SU-DHL-6 (cell line): Measurements from ENCODE around the gene KLHDC7B.
"Not testable (repeated sequence)": the region's sequence is repeated elsewhere in the genome, so short reads cannot be mapped to it uniquely, and the experiment has no call there.

Experiments
- H2AFZ ChIP-seq: fragments of 200-600 bp; sonication (generic); 2 replicates; pipeline ENCODE4 v1.6.1; 2014; ENCODE audit warnings: low read depth, mild to moderate bottlenecking, moderate library complexity, mixed read lengths, antibody characterized with exemption, low read length; ENCODE audit not compliant: severe bottlenecking
- H3F3A ChIP-seq: fragments of 200-600 bp; shearing (Covaris generic); 2 replicates; pipeline ENCODE4 v1.6.0; 2016; ENCODE audit warnings: antibody characterized with exemption, mild to moderate bottlenecking; ENCODE audit not compliant: insufficient read depth
- H3K27ac ChIP-seq: fragments of 200-600 bp; sonication (generic); 2 replicates; pipeline ENCODE4 v1.5.1; 2016; ENCODE audit warnings: low read depth, mild to moderate bottlenecking, low read length, moderate library complexity, mixed read lengths
- H3K27me3 ChIP-seq: fragments of 200-600 bp; sonication (generic), shearing (Covaris generic); 2 replicates; pipeline ENCODE4 v1.6.0; 2014; ENCODE audit warnings: mild to moderate bottlenecking, low read length
- H3K36me3 ChIP-seq: fragments of 200-600 bp; sonication (generic); 2 replicates; pipeline ENCODE4 v1.6.1; 2014; ENCODE audit warnings: mild to moderate bottlenecking, low read length, mixed read lengths
- H3K4me2 ChIP-seq: fragments of 300-600, 200-600 bp; shearing (Covaris generic), sonication (generic); 2 replicates; pipeline ENCODE4 v1.6.0; 2014; ENCODE audit warnings: low read length, low read depth, mild to moderate bottlenecking; ENCODE audit not compliant: poor library complexity, severe bottlenecking
- H3K4me3 ChIP-seq: fragments of 200-600 bp; sonication (generic); 2 replicates; pipeline ENCODE4 v1.5.1; 2014; ENCODE audit warnings: antibody characterized with exemption, low read length, mild to moderate bottlenecking, mixed read lengths; ENCODE audit not compliant: insufficient read depth, poor library complexity, severe bottlenecking
- H3K79me2 ChIP-seq: fragments of 200-600 bp; sonication (generic); 2 replicates; pipeline ENCODE4 v1.6.1; 2014; ENCODE audit warnings: mild to moderate bottlenecking, low read length, moderate library complexity; ENCODE audit not compliant: insufficient read depth
- H3K9ac ChIP-seq: fragments of 200-600 bp; sonication (generic); 2 replicates; pipeline ENCODE4 v1.7.0; 2014; ENCODE audit warnings: mild to moderate bottlenecking, low read length
- H3K9me2 ChIP-seq: fragments of 200-600 bp; sonication (generic); replicated peaks from 2 replicates; pipeline ENCODE4 v1.6.1; 2014; ENCODE audit warnings: low read length; ENCODE audit not compliant: insufficient read depth
- H3K9me3 ChIP-seq: fragments of 200-600 bp; sonication (generic); 2 replicates; pipeline ENCODE4 v1.6.1; 2014; ENCODE audit warnings: low read length, mixed read lengths; ENCODE audit not compliant: insufficient read depth
- H4K20me1 ChIP-seq: fragments of 200-600 bp; sonication (generic); 2 replicates; pipeline ENCODE4 v1.6.1; 2014; ENCODE audit warnings: low read depth, mild to moderate bottlenecking, antibody characterized with exemption, low read length, moderate library complexity, mixed read lengths
- EZH2phosphoT487 ChIP-seq: fragments of 200-600 bp; sonication (generic), shearing (Covaris generic); conservative IDR thresholded peaks from 2 replicates; pipeline ENCODE4 v1.6.1; 2018; ENCODE audit warnings: mild to moderate bottlenecking, antibody characterized with exemption, low read length, moderate library complexity, mixed read lengths
- TF ChIP-seq, protein P1 (sequence below): fragments of 200-600 bp; sonication (generic); IDR thresholded peaks from one replicate; pipeline ENCODE4 v1.5.1; 2017; ENCODE audit warnings: antibody characterized with exemption, mild to moderate bottlenecking, low read length, moderate library complexity; ENCODE audit not compliant: insufficient read depth, poor library complexity, severe bottlenecking

The KLHDC7B gene

DNA sequence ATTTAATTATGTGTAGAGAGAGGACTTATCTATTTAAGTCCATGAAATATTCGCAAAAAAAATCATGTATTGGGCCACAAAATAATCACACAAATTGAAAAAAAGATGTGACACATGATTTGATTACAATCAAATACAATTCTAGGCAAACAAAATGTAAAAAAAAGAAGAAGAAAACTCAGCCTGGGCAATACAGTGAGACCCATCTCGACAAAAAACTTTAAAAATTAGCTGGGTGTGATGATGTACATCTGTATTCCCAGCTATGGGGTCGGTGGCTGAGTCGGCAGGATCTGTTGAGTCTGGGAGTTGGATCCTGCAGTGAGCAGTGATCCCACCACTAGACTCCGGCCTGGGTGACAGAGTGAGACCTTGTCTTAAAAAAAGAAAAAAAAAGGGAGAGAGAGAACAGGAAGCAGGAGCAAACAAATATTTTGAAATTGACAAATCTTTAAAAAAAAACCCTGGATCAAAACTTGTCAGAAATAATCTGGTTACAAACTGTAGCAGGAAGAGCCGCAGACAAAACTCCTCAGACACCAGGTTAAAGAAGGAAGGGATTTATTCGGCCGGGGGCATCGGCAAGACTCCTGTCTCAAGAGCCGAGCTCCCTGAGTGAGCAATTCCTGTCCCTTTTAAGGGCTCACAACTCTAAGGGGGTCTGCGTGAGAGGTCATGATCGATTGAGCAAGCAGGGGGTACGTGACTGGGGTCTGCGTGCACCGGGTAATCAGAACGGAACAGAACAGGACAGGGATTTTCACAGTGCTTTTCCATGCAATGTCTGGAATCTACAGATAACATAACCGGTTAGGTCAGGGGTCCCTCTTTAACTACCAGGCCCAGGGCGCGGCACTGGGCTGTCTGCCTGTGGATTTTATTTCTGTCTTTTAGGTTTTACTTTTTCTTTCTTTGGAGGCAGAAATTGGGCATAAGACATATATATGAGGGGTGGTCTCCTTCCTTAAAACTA, 12.6 kb upstream of the KLHDC7B start:
- Histone ChIP-seq H4K20me1 (no peaks in the 10 kb centered on the region), H3K4me2 (no peak overlapping the region), H3K36me3 (no peaks in the 10 kb centered on the region), H3K9me3 (no peaks in the 10 kb centered on the region), H3F3A (peaks cover 18% of the 10 kb centered on the region), H2AFZ (no peak overlapping the region), H3K9ac (no peak overlapping the region), H3K27me3 (no peaks in the 10 kb centered on the region), H3K4me3 (no peak overlapping the region), H3K9me2 (no peaks in the 10 kb centered on the region), H3K79me2 (no peaks in the 10 kb centered on the region), H3K27ac (no peak overlapping the region)
- no peak for TF ChIP-seq EZH2phosphoT487
- TF ChIP-seq, protein P1, sequence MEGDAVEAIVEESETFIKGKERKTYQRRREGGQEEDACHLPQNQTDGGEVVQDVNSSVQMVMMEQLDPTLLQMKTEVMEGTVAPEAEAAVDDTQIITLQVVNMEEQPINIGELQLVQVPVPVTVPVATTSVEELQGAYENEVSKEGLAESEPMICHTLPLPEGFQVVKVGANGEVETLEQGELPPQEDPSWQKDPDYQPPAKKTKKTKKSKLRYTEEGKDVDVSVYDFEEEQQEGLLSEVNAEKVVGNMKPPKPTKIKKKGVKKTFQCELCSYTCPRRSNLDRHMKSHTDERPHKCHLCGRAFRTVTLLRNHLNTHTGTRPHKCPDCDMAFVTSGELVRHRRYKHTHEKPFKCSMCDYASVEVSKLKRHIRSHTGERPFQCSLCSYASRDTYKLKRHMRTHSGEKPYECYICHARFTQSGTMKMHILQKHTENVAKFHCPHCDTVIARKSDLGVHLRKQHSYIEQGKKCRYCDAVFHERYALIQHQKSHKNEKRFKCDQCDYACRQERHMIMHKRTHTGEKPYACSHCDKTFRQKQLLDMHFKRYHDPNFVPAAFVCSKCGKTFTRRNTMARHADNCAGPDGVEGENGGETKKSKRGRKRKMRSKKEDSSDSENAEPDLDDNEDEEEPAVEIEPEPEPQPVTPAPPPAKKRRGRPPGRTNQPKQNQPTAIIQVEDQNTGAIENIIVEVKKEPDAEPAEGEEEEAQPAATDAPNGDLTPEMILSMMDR, result no peak

DNA sequence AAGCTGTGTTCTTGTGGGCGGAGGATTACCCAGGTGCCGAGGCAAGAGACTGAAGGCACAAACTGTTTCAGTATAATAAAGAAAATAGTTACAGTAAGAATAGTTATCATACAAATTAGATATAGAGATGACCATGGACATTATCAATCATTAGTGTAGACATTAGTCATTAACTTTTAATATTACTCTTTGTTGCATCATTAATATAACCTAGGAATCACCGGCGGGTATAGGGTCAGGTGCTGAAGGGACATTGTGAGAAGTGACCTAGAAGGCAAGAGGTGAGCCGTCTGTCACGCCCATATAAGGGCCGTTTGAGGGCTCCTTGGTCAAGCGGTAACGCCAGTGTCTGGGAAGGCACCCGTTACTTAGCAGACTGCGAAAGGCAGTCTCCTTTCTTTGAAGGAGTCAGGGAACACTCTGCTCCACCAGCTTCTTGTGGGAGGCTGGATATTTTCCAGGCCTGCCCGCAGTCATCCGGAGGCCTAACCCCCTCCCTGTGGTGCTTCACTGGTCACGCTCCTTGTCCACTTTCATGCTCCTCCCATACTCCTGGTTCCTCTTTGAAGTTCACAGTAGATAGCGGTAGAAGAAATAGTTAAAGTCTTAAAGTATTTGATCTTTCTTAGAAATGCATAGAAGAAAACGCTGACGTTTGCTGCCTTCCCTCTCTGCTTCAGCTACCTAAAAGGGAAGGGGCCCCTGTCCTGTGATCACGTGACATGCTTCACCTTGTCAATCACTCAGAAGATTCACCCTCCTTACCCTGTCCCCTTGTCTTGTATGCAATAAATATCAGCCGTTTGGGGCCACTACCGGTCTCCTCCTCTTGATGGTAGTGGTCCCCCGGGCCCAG, 11.6 kb upstream of the KLHDC7B start:
- H4K20me1 ChIP-seq, H3K36me3 ChIP-seq, H3K79me2 ChIP-seq, H3K27me3 ChIP-seq, H3K9me3 ChIP-seq, H3K9me2 ChIP-seq, H3K4me3 ChIP-seq: not testable (repeated sequence)
- H3F3A ChIP-seq, result peaks cover 14% of the 10 kb centered on the region
- H3K9ac ChIP-seq, result peak overlapping the region; percentile 24; the same call in 1 of the 2 replicates
- H3K4me2 ChIP-seq, result peak overlapping the region; percentile 44
- H2AFZ ChIP-seq, result peak overlapping the region; percentile 64
- peak overlapping the region; percentile 68 for H3K27ac ChIP-seq

DNA sequence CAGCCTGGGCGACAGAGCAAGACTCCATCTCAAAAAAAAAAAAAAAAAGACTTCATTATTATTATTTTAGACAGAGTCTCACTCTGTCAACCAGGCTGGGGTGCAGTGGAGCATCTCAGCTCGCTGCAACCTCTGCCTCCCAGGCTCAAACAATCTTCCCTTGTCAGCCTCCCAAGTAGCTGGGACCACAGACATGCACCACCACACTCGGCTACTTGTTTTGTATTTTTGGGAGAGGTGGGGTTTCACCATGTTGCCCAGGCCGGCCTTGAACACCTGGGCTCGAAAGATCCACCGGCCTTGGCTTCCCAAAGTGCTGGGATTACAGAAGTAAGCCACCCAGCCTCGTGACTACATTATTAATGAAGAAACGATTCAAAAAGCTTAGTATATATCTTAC, 10.6 kb upstream of the KLHDC7B start:
- H3K4me2 ChIP-seq, result peak overlapping the region; percentile 48
- H3K79me2 ChIP-seq, result no peaks in the 10 kb centered on the region
- H3K27ac ChIP-seq, result peak overlapping the region; percentile 78
- H3K36me3 ChIP-seq, result no peaks in the 10 kb centered on the region
- H3K9ac ChIP-seq, result no peak overlapping the region
- H2AFZ ChIP-seq, result peak overlapping the region; percentile 72
- H3K9me3 ChIP-seq, result no peaks in the 10 kb centered on the region
- no peaks in the 10 kb centered on the region for H4K20me1 ChIP-seq
- TF ChIP-seq, protein P1, result no peak
- TF ChIP-seq EZH2phosphoT487, result no peak
- no peak overlapping the region for H3K4me3 ChIP-seq
- no peaks in the 10 kb centered on the region for H3K27me3 ChIP-seq
- no peaks in the 10 kb centered on the region for H3K9me2 ChIP-seq
- peaks cover 23% of the 10 kb centered on the region for H3F3A ChIP-seq
